H1 (cell line): Measurements from ENCODE around the gene ELP1. TPM values are rescaled to one million over a fixed set of nuclear protein-coding genes. Genes with fewer than 3 reads are reported as not detected.

ENCODE experiments used
- CTCF ChIA-PET: fragments of 300-600 bp; sonication (Branson Sonifier 250); formaldehyde crosslinking; loops from one replicate; lab custom pipeline; 2021; ENCODE audit not compliant: partially characterized antibody; lab: Charles Lee
- POLR2A ChIA-PET: fragments of 300-600 bp; sonication (Branson Sonifier 250); formaldehyde crosslinking; loops from one replicate; lab custom pipeline; 2021; ENCODE audit warnings: inconsistent platforms; ENCODE audit not compliant: partially characterized antibody; lab: Charles Lee
- DNase-seq, 2 experiments: peaks; one replicate each; pipeline versions ENCODE4 v3.0.0 to v3.0.0-alpha.2; 2010 to 2022; ENCODE audit warnings: low spot score in 2 of 2, low read depth in 1 of 2, mixed read lengths in 1 of 2
- FAIRE-seq: peaks from 2 replicates; lab custom pipeline; 2011; peaks lifted over from hg19 to GRCh38; lab: Jason Lieb, UNC
- H2AFZ ChIP-seq: 2 replicates; pipeline ENCODE4 v1.8.1; 2012; ENCODE audit warnings: low read length, inconsistent platforms
- H2AK5ac ChIP-seq: 2 replicates; pipeline ENCODE4 v1.6.1; 2013; ENCODE audit warnings: low read depth, low read length
- H2BK120ac ChIP-seq: replicated peaks from 2 replicates; pipeline ENCODE3; 2013; ENCODE audit warnings: low read depth, low read length, inconsistent platforms
- H2BK12ac ChIP-seq: 2 replicates; pipeline ENCODE4 v1.6.1; 2013; ENCODE audit warnings: low read depth, low read length
- H2BK15ac ChIP-seq: 2 replicates; pipeline ENCODE4 v1.6.1; 2013; ENCODE audit warnings: low read length
- H2BK20ac ChIP-seq: 2 replicates; pipeline ENCODE4 v1.6.1; 2013; ENCODE audit warnings: low read length
- H2BK5ac ChIP-seq: 2 replicates; pipeline ENCODE4 v1.6.1; 2013; ENCODE audit warnings: low read depth, low read length
- H3K14ac ChIP-seq: 2 replicates; pipeline ENCODE4 v1.6.1; 2013; ENCODE audit warnings: inconsistent platforms; ENCODE audit not compliant: insufficient read length
- H3K18ac ChIP-seq: 2 replicates; pipeline ENCODE4 v1.6.1; 2013; ENCODE audit warnings: low read length; ENCODE audit errors: extremely low read depth
- H3K23ac ChIP-seq: 2 replicates; pipeline ENCODE4 v1.6.1; 2013; ENCODE audit warnings: inconsistent platforms; ENCODE audit not compliant: insufficient read length
- H3K23me2 ChIP-seq: 2 replicates; pipeline ENCODE4 v1.6.1; 2013; ENCODE audit warnings: low read depth, low read length
- H3K27ac ChIP-seq: 2 replicates; pipeline ENCODE4 v1.6.1; 2011; ENCODE audit warnings: low read depth, low read length, inconsistent platforms
- H3K27me3 ChIP-seq, 4 experiments: replicated peaks in 1 of 4; 1 replicate in 1 of 4; 2 replicates in 3 of 4; pipeline versions ENCODE4 v1.6.1 to v1.8.1; 2011 to 2013; ENCODE audit warnings: low read length in 3 of 4, mild to moderate bottlenecking in 3 of 4, inconsistent platforms in 2 of 4, mixed read lengths in 2 of 4, moderate library complexity in 1 of 4; ENCODE audit not compliant: control insufficient read depth in 3 of 4, insufficient read depth in 3 of 4; ENCODE audit errors: extremely low read depth in 1 of 4
- H3K36me3 ChIP-seq, 4 experiments: 2 replicates each; pipeline versions ENCODE4 v1.6.1 to v1.8.1; 2011 to 2013; ENCODE audit warnings: mild to moderate bottlenecking in 4 of 4, low read length in 3 of 4, moderate library complexity in 2 of 4, control low read depth in 1 of 4, inconsistent platforms in 1 of 4; ENCODE audit not compliant: insufficient read depth in 4 of 4, control insufficient read depth in 2 of 4
- H3K4ac ChIP-seq: replicated peaks from 2 replicates; pipeline ENCODE3; 2013; ENCODE audit warnings: low read length, low read depth, mixed read lengths, inconsistent platforms; ENCODE audit not compliant: insufficient read length
- H3K4me1 ChIP-seq, 4 experiments: replicated peaks in 1 of 4; 1 replicate in 1 of 4; 2 replicates in 3 of 4; pipeline versions ENCODE4 v1.6.1 to v1.8.1; 2011 to 2013; ENCODE audit warnings: low read length in 3 of 4, inconsistent platforms in 2 of 4, mixed read lengths in 1 of 4; ENCODE audit not compliant: insufficient read depth in 4 of 4, control insufficient read depth in 3 of 4
- H3K4me2 ChIP-seq, 2 experiments: 2 replicates each; pipeline versions ENCODE4 v1.6.1 to v1.8.1; 2011 to 2013; ENCODE audit warnings: low read depth in 2 of 2, low read length in 2 of 2, control low read depth in 1 of 2, inconsistent platforms in 1 of 2, mild to moderate bottlenecking in 1 of 2; ENCODE audit not compliant: insufficient read depth in 1 of 2
- H3K4me3 ChIP-seq, 4 experiments: fragments of 200-600, 300-600 bp in 1 of 4; sonication (generic), shearing (Covaris generic), sonication (Bioruptor Twin) in 1 of 4; 2 replicates each; pipeline versions ENCODE4 v1.5.1 to v1.8.1; 2011 to 2016; ENCODE audit warnings: low read length in 4 of 4, low read depth in 3 of 4, control low read depth in 2 of 4, inconsistent platforms in 2 of 4, mild to moderate bottlenecking in 2 of 4, mixed read lengths in 1 of 4, moderate library complexity in 1 of 4; ENCODE audit not compliant: insufficient read depth in 2 of 4; ENCODE audit errors: extremely low read depth in 1 of 4
- H3K56ac ChIP-seq: replicated peaks from 2 replicates; pipeline ENCODE3; 2013; ENCODE audit warnings: low read depth, mild to moderate bottlenecking, mixed read lengths, low read length, inconsistent platforms; ENCODE audit not compliant: insufficient read length
- H3K79me1 ChIP-seq: 2 replicates; pipeline ENCODE4 v1.6.1; 2013; ENCODE audit warnings: low read depth, low read length, control low read depth
- H3K79me2 ChIP-seq, 2 experiments: 2 replicates each; pipeline versions ENCODE4 v1.6.1 to v1.8.1; 2012 to 2013; ENCODE audit warnings: low read length in 2 of 2, mild to moderate bottlenecking in 2 of 2, inconsistent platforms in 1 of 2; ENCODE audit not compliant: insufficient read depth in 2 of 2, control insufficient read depth in 1 of 2
- H3K9ac ChIP-seq, 4 experiments: replicated peaks in 1 of 4; 1 replicate in 1 of 4; 2 replicates in 3 of 4; pipeline versions ENCODE4 v1.6.1 to v1.8.1; 2011 to 2013; ENCODE audit warnings: low read depth in 3 of 4, low read length in 3 of 4, control low read depth in 2 of 4, mild to moderate bottlenecking in 2 of 4, moderate library complexity in 2 of 4, inconsistent platforms in 1 of 4; ENCODE audit errors: extremely low read depth in 1 of 4
- H3K9me3 ChIP-seq, 2 experiments: 2 replicates each; pipeline versions ENCODE4 v1.6.1 to v1.8.1; 2012 to 2013; ENCODE audit warnings: mild to moderate bottlenecking in 2 of 2, moderate library complexity in 2 of 2, control low read depth in 1 of 2, inconsistent platforms in 1 of 2, low read depth in 1 of 2, low read length in 1 of 2, mixed read lengths in 1 of 2; ENCODE audit not compliant: insufficient read depth in 2 of 2
- H4K20me1 ChIP-seq, 2 experiments: replicated peaks in 1 of 2; 2 replicates each; pipeline versions ENCODE3 to v1.8.1; 2011 to 2013; ENCODE audit warnings: inconsistent platforms in 2 of 2, low read length in 2 of 2, mild to moderate bottlenecking in 1 of 2; ENCODE audit not compliant: insufficient read depth in 2 of 2, control insufficient read depth in 1 of 2
- H4K5ac ChIP-seq: 2 replicates; pipeline ENCODE4 v1.6.1; 2013; ENCODE audit warnings: low read length, low read depth, mixed read lengths, inconsistent platforms; ENCODE audit not compliant: insufficient read length
- H4K8ac ChIP-seq: 2 replicates; pipeline ENCODE4 v1.8.0; 2013; ENCODE audit warnings: mild to moderate bottlenecking, moderate library complexity, low read length, inconsistent platforms; ENCODE audit not compliant: insufficient read depth; ENCODE audit errors: extremely low read depth
- H4K91ac ChIP-seq: replicated peaks from 2 replicates; pipeline ENCODE3; 2013; ENCODE audit warnings: low read length, mixed read lengths, inconsistent platforms; ENCODE audit not compliant: insufficient read length
- CBX5 ChIP-seq: fragments of 300-800, 300-1000 bp; sonication (generic); IDR thresholded peaks from 2 replicates; pipeline ENCODE4 v1.7.1; 2016; ENCODE audit warnings: antibody characterized with exemption, low read length, low read depth
- CBX8 ChIP-seq: fragments of 300-800, 300-1000 bp; sonication (generic); IDR thresholded peaks from 2 replicates; pipeline ENCODE4 v1.7.1; 2016; ENCODE audit warnings: low read depth, low read length, borderline replicate concordance
- CREB1 ChIP-seq: IDR thresholded peaks from 2 replicates; pipeline ENCODE4 v1.6.1; 2012; ENCODE audit warnings: inconsistent platforms
- EP300 ChIP-seq, 2 experiments: IDR thresholded peaks; 1 replicate in 1 of 2; 2 replicates in 1 of 2; pipeline ENCODE4 v1.6.1; 2011 to 2012; ENCODE audit warnings: low read depth in 2 of 2, low read length in 2 of 2, mild to moderate bottlenecking in 2 of 2, borderline replicate concordance in 1 of 2, inconsistent platforms in 1 of 2, moderate library complexity in 1 of 2
- FOSL1 ChIP-seq: IDR thresholded peaks from 2 replicates; pipeline ENCODE4 v1.6.1; 2011; ENCODE audit warnings: mild to moderate bottlenecking, low read depth, low read length, moderate library complexity; ENCODE audit not compliant: insufficient read depth
- GTF2F1 ChIP-seq: IDR thresholded peaks from 2 replicates; pipeline ENCODE4 v1.6.1; 2012; ENCODE audit warnings: low read depth, low read length, improper control_type of control experiment, borderline replicate concordance
- KDM1A ChIP-seq: fragments of 200-600, 300-600 bp; sonication (generic); IDR thresholded peaks from 2 replicates; pipeline ENCODE4 v1.7.1; 2016; ENCODE audit warnings: mild to moderate bottlenecking, low read length, borderline replicate concordance
- MAFK ChIP-seq: IDR thresholded peaks from 2 replicates; pipeline ENCODE4 v1.6.1; 2012; ENCODE audit warnings: low read depth, mild to moderate bottlenecking, improper control_type of control experiment, low read length
- NRF1 ChIP-seq: IDR thresholded peaks from 2 replicates; pipeline ENCODE4 v1.6.1; 2011; ENCODE audit warnings: mild to moderate bottlenecking, low read depth, low read length, improper control_type of control experiment
- POLR2A ChIP-seq, 2 experiments: IDR thresholded peaks; 1 replicate in 1 of 2; 2 replicates in 1 of 2; pipeline ENCODE4 v1.6.1; 2011; ENCODE audit warnings: low read depth in 2 of 2, low read length in 2 of 2, mild to moderate bottlenecking in 2 of 2; ENCODE audit errors: control extremely low read depth in 1 of 2
- SIX5 ChIP-seq: IDR thresholded peaks from 2 replicates; pipeline ENCODE4 v1.6.1; 2011; ENCODE audit warnings: mild to moderate bottlenecking, low read depth, low read length
- TBP ChIP-seq: IDR thresholded peaks from 2 replicates; pipeline ENCODE4 v1.6.1; 2011; ENCODE audit warnings: low read depth, low read length, improper control_type of control experiment
- TCF12 ChIP-seq: IDR thresholded peaks from 2 replicates; pipeline ENCODE4 v1.6.1; 2011; ENCODE audit warnings: low read depth, mild to moderate bottlenecking, low read length
- WGBS, 2 experiments: shearing (Covaris generic) in 1 of 2; methylation state at CpG; one replicate each; pipeline versions ENCODE4 v1.1.6 to v1.1.7; 2013 to 2015; ENCODE audit warnings: low lambda C conversion rate in 2 of 2, mixed read lengths in 2 of 2, inconsistent platforms in 1 of 2, low coverage in 1 of 2, missing lambda C conversion rate in 1 of 2; ENCODE audit not compliant: insufficient replicate concordance in 2 of 2, insufficient coverage in 1 of 2, insufficient read length in 1 of 2; ENCODE audit errors: extremely low coverage in 1 of 2, missing lambda C conversion rate in 1 of 2; 5-methylcytosine and 5-hydroxymethylcytosine counted together
- polyA plus RNA-seq, 7 experiments: library from polyadenylated mRNA; depleted of rRNA in 3 of 7; stranded (reverse) in 5 of 7; unstranded in 2 of 7; fragments of >200 nt in 5 of 7; fragments of 200-250 nt in 2 of 7; gene quantifications; 1 replicate in 5 of 7; 2 replicates in 1 of 7; 4 replicates in 1 of 7; pipeline versions ENCODE4 v1.2.1 to v1.2.3, GENCODE V29; 2011 to 2013; ENCODE audit warnings: missing spikeins in 2 of 7, mixed read lengths in 2 of 7
- total RNA-seq: library from RNA; stranded (reverse); fragmentation: NEBNext Ultra II Directional; extraction: Animal tissue kit (Norgen Biotek cat#: 25700); gene quantifications from 2 replicates; pipeline ENCODE4 v1.2.1, GENCODE V29; 2021

Gene ELP1
- total and polyA plus RNA-seq, 2 of the 8 experiments (the other 6 are each of a cell fraction or from before 2014, with no cell fraction given) = 13.9 to 31.3 TPM

DNA sequence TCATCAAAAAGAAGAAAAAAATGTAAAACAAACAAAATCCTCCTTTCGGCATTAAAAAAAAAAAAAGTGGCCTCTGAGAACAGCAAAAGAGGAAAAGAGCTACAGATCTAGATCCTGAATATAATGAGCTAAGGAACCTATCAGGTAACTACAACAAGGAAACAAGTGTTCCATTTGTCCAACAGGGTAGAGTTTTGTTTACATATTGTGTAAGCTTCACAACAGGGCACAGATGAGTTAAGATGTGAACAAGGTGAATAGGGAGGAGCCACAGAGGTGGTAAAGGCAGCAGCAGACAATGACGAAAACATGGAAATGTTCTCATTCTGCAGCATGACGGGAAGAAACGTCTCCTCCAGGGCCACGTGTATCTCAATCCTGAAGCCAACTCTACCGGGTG is 14.4 kb downstream of the ELP1 start:
- H3K4me3 ChIP-seq = no peak overlapping the region
- no peak overlapping the region for H4K91ac ChIP-seq
- H3K79me2 ChIP-seq = no peaks in the 10 kb centered on the region
- no peak overlapping the region for H3K14ac ChIP-seq
- CTCF ChIA-PET = interaction anchor here (0.6 kb wide), 3 partner anchors 85 to 211 kb away, joined by 3 to 6 read pairs (median 3); no protein-coding TSS in a partner anchor
- no peak for DNase-seq
- H4K20me1 ChIP-seq = peaks cover 3 to 4% of the 10 kb centered on the region in 2 experiments
- no peak overlapping the region for H2BK5ac ChIP-seq
- no peak overlapping the region for H2AFZ ChIP-seq
- H3K27ac ChIP-seq = no peak overlapping the region
- peaks cover 9 to 44% (median 26%) of the 10 kb centered on the region in 4 experiments; a peak in 7 of 8 replicates for H3K36me3 ChIP-seq
- H3K23me2 ChIP-seq = no peaks in the 10 kb centered on the region
- H2BK20ac ChIP-seq = no peak overlapping the region
- no peak overlapping the region for H4K5ac ChIP-seq
- no peaks in the 10 kb centered on the region for H3K27me3 ChIP-seq
- H3K18ac ChIP-seq = no peak overlapping the region
- no peak overlapping the region for H4K8ac ChIP-seq
- H3K4ac ChIP-seq = no peak overlapping the region
- no peak overlapping the region for H2BK15ac ChIP-seq
- H3K9me3 ChIP-seq = no peaks in the 10 kb centered on the region
- FAIRE-seq = no peak
- H3K4me2 ChIP-seq = no peak overlapping the region
- no peak overlapping the region for H2BK120ac ChIP-seq
- no peak overlapping the region for H3K23ac ChIP-seq
- no peak overlapping the region for H2AK5ac ChIP-seq
- no peaks in the 10 kb centered on the region for H3K4me1 ChIP-seq
- TF ChIP-seq NRF1 (no peak), MAFK (no peak), CREB1 (no peak), KDM1A (no peak), CBX8 (no peak), SIX5 (no peak), POLR2A (IDR thresholded peaks at IDR 0.05; ENCODE audit: control extremely low read depth in 1 of 2, low read depth in 2 of 2, low read length in 2 of 2) (no peak), FOSL1 (no peak), CBX5 (no peak), TCF12 (no peak), EP300 (IDR thresholded peaks at IDR 0.05; ENCODE audit: borderline replicate concordance in 1 of 2, low read depth in 2 of 2, low read length in 2 of 2) (no peak), GTF2F1 (no peak), TBP (no peak)
- WGBS, 2 experiments = 82% methylated on average over 6 of the region's 6 CpGs; no CpG with 5 or more reads in 1 of the 2 experiments
- no peak overlapping the region for H2BK12ac ChIP-seq
- no peak overlapping the region for H3K56ac ChIP-seq
- H3K79me1 ChIP-seq = no peaks in the 10 kb centered on the region
- no peak overlapping the region for H3K9ac ChIP-seq
- POLR2A ChIA-PET = interaction anchor here (0.6 kb wide), 1 partner anchor 1087 kb away, joined by 3 read pairs; no protein-coding TSS in a partner anchor
